Osteoblast (primary cell): ENCODE measurements around the gene ADIPOR2. TPM values are rescaled to one million over a fixed set of nuclear protein-coding genes. Genes with fewer than 3 reads are reported as not detected.

Experiments
- DNase-seq: peaks from one replicate; pipeline ENCODE4 v3.0.0; 2011; ENCODE audit warnings: low spot score, mixed read lengths; ENCODE audit not compliant: insufficient read length; ENCODE audit errors: missing footprints
- H2AFZ ChIP-seq: 2 replicates; pipeline ENCODE4 v1.6.0; 2011; ENCODE audit warnings: mild to moderate bottlenecking, low read length
- H3K27ac ChIP-seq: 2 replicates; pipeline ENCODE4 v1.5.1; 2011; ENCODE audit warnings: mild to moderate bottlenecking, low read depth, low read length, moderate library complexity
- H3K27me3 ChIP-seq: 2 replicates; pipeline ENCODE4 v1.6.0; 2012; ENCODE audit warnings: mild to moderate bottlenecking, control low read depth, inconsistent platforms, low read length, moderate library complexity; ENCODE audit not compliant: insufficient read depth
- H3K36me3 ChIP-seq: 2 replicates; pipeline ENCODE4 v1.5.1; 2011; ENCODE audit warnings: mild to moderate bottlenecking, low read length, control low read depth, moderate library complexity; ENCODE audit not compliant: insufficient read depth
- H3K4me1 ChIP-seq: 2 replicates; pipeline ENCODE4 v1.5.1; 2011; ENCODE audit warnings: mild to moderate bottlenecking, low read length, control low read depth, moderate library complexity; ENCODE audit not compliant: insufficient read depth
- H3K4me2 ChIP-seq: 2 replicates; pipeline ENCODE4 v1.6.0; 2011; ENCODE audit warnings: mild to moderate bottlenecking, low read length; ENCODE audit not compliant: insufficient read depth
- H3K4me3 ChIP-seq: fragments of 200-600 bp; sonication (generic); 3 replicates; pipeline ENCODE4 v1.5.1; 2012; ENCODE audit warnings: mild to moderate bottlenecking, low read length, inconsistent platforms; ENCODE audit not compliant: insufficient read depth
- H3K79me2 ChIP-seq: 2 replicates; pipeline ENCODE4 v1.6.0; 2012; ENCODE audit warnings: mild to moderate bottlenecking, low read length, control low read depth, inconsistent platforms; ENCODE audit not compliant: insufficient read depth
- H3K9me3 ChIP-seq: 2 replicates; pipeline ENCODE4 v1.5.1; 2011; ENCODE audit warnings: low read depth, low read length, control low read depth
- H4K20me1 ChIP-seq: 2 replicates; pipeline ENCODE4 v1.6.0; 2012; ENCODE audit warnings: mild to moderate bottlenecking, low read length, control low read depth; ENCODE audit not compliant: insufficient read depth
- CTCF ChIP-seq: IDR thresholded peaks from 2 replicates; pipeline ENCODE4 v1.5.1; 2011; ENCODE audit warnings: mild to moderate bottlenecking, low read depth, low read length, moderate library complexity; ENCODE audit errors: extremely low read depth
- total RNA-seq: library from RNA; depleted of rRNA; stranded (reverse); fragments of >200 nt; gene quantifications from 2 replicates; pipeline ENCODE4 v1.2.3, GENCODE V29; 2012

Gene ADIPOR2
- total RNA-seq, 1 donor, result 32.2 TPM

GRCh38 chr12:1741154-1741949 lies 50.5 kb downstream of the ADIPOR2 start:
- Histone ChIP-seq H3K27ac (no peak overlapping the region), H3K4me1 (no peaks in the 10 kb centered on the region), H3K9me3 (no peaks in the 10 kb centered on the region), H4K20me1 (peaks cover 30% of the 10 kb centered on the region), H3K79me2 (peaks cover 62% of the 10 kb centered on the region), H3K27me3 (no peaks in the 10 kb centered on the region), H3K36me3 (no peaks in the 10 kb centered on the region), H3K4me2 (no peak overlapping the region), H2AFZ (no peak overlapping the region), H3K4me3 (no peak overlapping the region)
- DNase-seq, result no peak
- no peak for TF ChIP-seq CTCF

- no peak overlapping the region for H3K4me3 ChIP-seq
- no peak overlapping the region for H3K27ac ChIP-seq
- no peak overlapping the region for H3K4me2 ChIP-seq
- no peak for DNase-seq
- no peak for TF ChIP-seq CTCF
- no peaks in the 10 kb centered on the region for H3K27me3 ChIP-seq
- H3K79me2 ChIP-seq, result peaks cover 58% of the 10 kb centered on the region
- peaks cover 26% of the 10 kb centered on the region for H4K20me1 ChIP-seq
- H3K9me3 ChIP-seq, result no peaks in the 10 kb centered on the region
- H3K4me1 ChIP-seq, result no peaks in the 10 kb centered on the region
- no peak overlapping the region for H2AFZ ChIP-seq
- peaks cover 5% of the 10 kb centered on the region for H3K36me3 ChIP-seq
These were observed 54.1 kb downstream of the ADIPOR2 start for GRCh38 chr12:1744932-1745331.

GRCh38 chr12:1747609-1748008 lies 56.7 kb downstream of the ADIPOR2 start:
- TF ChIP-seq CTCF, result no peak
- Histone ChIP-seq H4K20me1 (peaks cover 14% of the 10 kb centered on the region), H3K27ac (no peak overlapping the region), H3K4me1 (no peaks in the 10 kb centered on the region), H3K36me3 (peaks cover 5% of the 10 kb centered on the region), H3K4me3 (no peak overlapping the region), H2AFZ (no peak overlapping the region), H3K27me3 (no peaks in the 10 kb centered on the region), H3K9me3 (no peaks in the 10 kb centered on the region), H3K4me2 (no peak overlapping the region), H3K79me2 (peaks cover 45% of the 10 kb centered on the region)
- no peak for DNase-seq

GRCh38 chr12:1749019-1749418 lies 58.1 kb downstream of the ADIPOR2 start:
- no peak overlapping the region for H3K4me2 ChIP-seq
- no peaks in the 10 kb centered on the region for H3K4me1 ChIP-seq
- no peak overlapping the region for H3K4me3 ChIP-seq
- H3K9me3 ChIP-seq, result no peaks in the 10 kb centered on the region
- no peak for TF ChIP-seq CTCF
- no peak for DNase-seq
- H3K36me3 ChIP-seq, result peaks cover 5% of the 10 kb centered on the region
- no peak overlapping the region for H3K27ac ChIP-seq
- H4K20me1 ChIP-seq, result peaks cover 13% of the 10 kb centered on the region
- H3K79me2 ChIP-seq, result peaks cover 40% of the 10 kb centered on the region
- no peak overlapping the region for H2AFZ ChIP-seq
- no peaks in the 10 kb centered on the region for H3K27me3 ChIP-seq
